ENCODE results near the gene WBP2NL. TPM values are rescaled to one million over a fixed set of nuclear protein-coding genes. Genes with fewer than 3 reads are reported as not detected.

Gene WBP2NL
- total RNA-seq, 1 experiment from 2014 or later = 1.0 TPM

- no peak overlapping the region for H3K27ac Mint-ChIP-seq (ENCODE audit: unreplicated experiment)
- POLR2A ChIA-PET = no interaction called here
Observed at GRCh38 chr22:42021571-42021970, 23.0 kb downstream of the WBP2NL start.

GRCh38 chr22:42022162-42022847 lies 23.7 kb downstream of the WBP2NL start:
- no peaks in the 10 kb centered on the region for H3K4me1 Mint-ChIP-seq (ENCODE audit: low read depth, unreplicated experiment)
- no peak overlapping the region for H3K27ac Mint-ChIP-seq (ENCODE audit: unreplicated experiment)
- H3K36me3 Mint-ChIP-seq (ENCODE audit: insufficient read depth, unreplicated experiment) = no peaks in the 10 kb centered on the region
- H3K9me3 Mint-ChIP-seq (ENCODE audit: unreplicated experiment) = no peaks in the 10 kb centered on the region
- H3K27me3 ChIP-seq (replicated peaks; ENCODE audit: control insufficient read depth, insufficient read depth, low read length) = no peaks in the 10 kb centered on the region
- no peaks in the 10 kb centered on the region for H3K9me3 ChIP-seq
- no peak overlapping the region for H3K4me3 ChIP-seq (ENCODE audit: low read depth, low read length)
- DNase-seq = no peak
- no peaks in the 10 kb centered on the region for H3K36me3 ChIP-seq (ENCODE audit: control insufficient read depth, insufficient read depth, low read length)
- no peak for TF ChIP-seq CTCF (IDR thresholded peaks at IDR 0.05; ENCODE audit: insufficient read depth in 1 of 2, low read depth in 1 of 2, low read length in 1 of 2, severe bottlenecking in 1 of 2, unreplicated experiment in 1 of 2)
- H3K4me1 ChIP-seq = peaks cover 6% of the 10 kb centered on the region
- no TSS peak for BruUV-seq (replicated peaks)
- no peak overlapping the region for H3K4me3 Mint-ChIP-seq (ENCODE audit: unreplicated experiment)
- POLR2A ChIA-PET = no interaction called here
- intact Hi-C loops (cut with micrococcal nuclease; ENCODE audit: unreplicated experiment) = no loop called here
- CTCF ChIA-PET = no interaction called here
- peaks cover 5% of the 10 kb centered on the region for H3K27me3 Mint-ChIP-seq (ENCODE audit: insufficient read depth, unreplicated experiment)

More at GRCh38 chr22:42021571-42021970, 23.0 kb downstream of the WBP2NL start:
- no peak for DNase-seq
- intact Hi-C loops (cut with micrococcal nuclease; ENCODE audit: unreplicated experiment) = no loop called here
- no peak for TF ChIP-seq CTCF (IDR thresholded peaks at IDR 0.05; ENCODE audit: insufficient read depth in 1 of 2, low read depth in 1 of 2, low read length in 1 of 2, severe bottlenecking in 1 of 2, unreplicated experiment in 1 of 2)
- H3K27me3 ChIP-seq (replicated peaks; ENCODE audit: control insufficient read depth, insufficient read depth, low read length) = no peaks in the 10 kb centered on the region
- no peaks in the 10 kb centered on the region for H3K36me3 ChIP-seq (ENCODE audit: control insufficient read depth, insufficient read depth, low read length)
- BruUV-seq (replicated peaks) = no TSS peak
- Mint-ChIP-seq H3K4me1 (ENCODE audit: low read depth, unreplicated experiment) (no peaks in the 10 kb centered on the region), H3K4me3 (ENCODE audit: unreplicated experiment) (no peak overlapping the region), H3K9me3 (ENCODE audit: unreplicated experiment) (no peaks in the 10 kb centered on the region), H3K27me3 (ENCODE audit: insufficient read depth, unreplicated experiment) (peaks cover 9% of the 10 kb centered on the region), H3K36me3 (ENCODE audit: insufficient read depth, unreplicated experiment) (no peaks in the 10 kb centered on the region)
- H3K9me3 ChIP-seq = no peaks in the 10 kb centered on the region
- CTCF ChIA-PET = no interaction called here
- H3K4me3 ChIP-seq (ENCODE audit: low read depth, low read length) = no peak overlapping the region
- peaks cover 6% of the 10 kb centered on the region for H3K4me1 ChIP-seq

- CTCF ChIA-PET = no interaction called here
- Histone ChIP-seq H3K9me3 (no peaks in the 10 kb centered on the region), H3K4me1 (peaks cover 6% of the 10 kb centered on the region), H3K27me3 (replicated peaks; ENCODE audit: control insufficient read depth, insufficient read depth, low read length) (no peaks in the 10 kb centered on the region), H3K4me3 (ENCODE audit: low read depth, low read length) (no peak overlapping the region), H3K36me3 (ENCODE audit: control insufficient read depth, insufficient read depth, low read length) (no peaks in the 10 kb centered on the region)
- no peak overlapping the region for H3K27ac Mint-ChIP-seq (ENCODE audit: unreplicated experiment)
- POLR2A ChIA-PET = no interaction called here
- no TSS peak for BruUV-seq (replicated peaks)
- no peak for DNase-seq
- no peak overlapping the region for H3K4me3 Mint-ChIP-seq (ENCODE audit: unreplicated experiment)
- no peaks in the 10 kb centered on the region for H3K27me3 Mint-ChIP-seq (ENCODE audit: insufficient read depth, unreplicated experiment)
- intact Hi-C loops (cut with micrococcal nuclease; ENCODE audit: unreplicated experiment) = no loop called here
- H3K36me3 Mint-ChIP-seq (ENCODE audit: insufficient read depth, unreplicated experiment) = no peaks in the 10 kb centered on the region
- H3K9me3 Mint-ChIP-seq (ENCODE audit: unreplicated experiment) = no peaks in the 10 kb centered on the region
- TF ChIP-seq CTCF (IDR thresholded peaks at IDR 0.05; ENCODE audit: insufficient read depth in 1 of 2, low read depth in 1 of 2, low read length in 1 of 2, severe bottlenecking in 1 of 2, unreplicated experiment in 1 of 2) = no peak
- no peaks in the 10 kb centered on the region for H3K4me1 Mint-ChIP-seq (ENCODE audit: low read depth, unreplicated experiment)
Observed at GRCh38 chr22:42025421-42025820, 26.8 kb downstream of the WBP2NL start.

All from Caco-2 (cell line).